HepG2 (cell line): ENCODE data around the gene MAP3K14. TPM values are rescaled to one million over a fixed set of nuclear protein-coding genes. Genes with fewer than 3 reads are reported as not detected.

Experiments
- ATF7-NPFF ChIP-seq: sonication (generic); formaldehyde crosslinking; IDR thresholded peaks from 2 replicates; pipeline ENCODE4 v1.8.1; 2023; ENCODE audit warnings: mild to moderate bottlenecking, low read depth, missing genetic modification reagents, moderate library complexity
- GABPB1 ChIP-seq: IDR thresholded peaks from 2 replicates; pipeline ENCODE4 v1.6.1; 2016; ENCODE audit warnings: mild to moderate bottlenecking, missing genetic modification reagents, moderate library complexity, missing compliant biosample characterization
- GFI1 ChIP-seq: sonication (generic); formaldehyde crosslinking; IDR thresholded peaks from 2 replicates; pipeline ENCODE4 v1.5.0; 2020; ENCODE audit warnings: missing genetic modification reagents, mild to moderate bottlenecking, borderline replicate concordance
- PITX1 ChIP-seq: sonication (generic); formaldehyde crosslinking; IDR thresholded peaks from 2 replicates; pipeline ENCODE4 v1.5.1; 2020; ENCODE audit warnings: mild to moderate bottlenecking, missing genetic modification reagents
- SMAD1 ChIP-seq: sonication (generic); formaldehyde crosslinking; IDR thresholded peaks from 2 replicates; pipeline ENCODE4 v1.4.0; 2020; ENCODE audit warnings: missing genetic modification reagents, low read depth, mild to moderate bottlenecking, borderline replicate concordance
- SP1 ChIP-seq, 2 experiments: fragments of 450-650 bp in 1 of 2; sonication (generic) in 1 of 2; formaldehyde crosslinking in 1 of 2; IDR thresholded peaks; 2 replicates each; pipeline versions ENCODE4 v1.4.0 to v1.6.1; 2016 to 2020; ENCODE audit warnings: missing genetic modification reagents in 1 of 2
- TRIM24 ChIP-seq: sonication (generic); formaldehyde crosslinking; IDR thresholded peaks from 2 replicates; pipeline ENCODE4 v1.8.0; 2022; ENCODE audit warnings: mild to moderate bottlenecking, missing genetic modification reagents
- ZBTB7B ChIP-seq: sonication (generic); formaldehyde crosslinking; IDR thresholded peaks from 2 replicates; pipeline ENCODE4 v1.4.0; 2020; ENCODE audit warnings: missing genetic modification reagents
- ZC3H13 ChIP-seq: sonication (generic); formaldehyde crosslinking; IDR thresholded peaks from 2 replicates; pipeline ENCODE4 v1.8.1; 2023; ENCODE audit warnings: mild to moderate bottlenecking, missing genetic modification reagents, moderate library complexity
- ZNF317 ChIP-seq: sonication (generic); formaldehyde crosslinking; IDR thresholded peaks from 2 replicates; pipeline ENCODE4 v1.5.0; 2020; ENCODE audit warnings: mild to moderate bottlenecking, missing genetic modification reagents
- ZNF446 ChIP-seq: sonication (generic); formaldehyde crosslinking; IDR thresholded peaks from 2 replicates; pipeline ENCODE4 v1.5.0; 2020; ENCODE audit warnings: mild to moderate bottlenecking, missing genetic modification reagents
- ZNF501 ChIP-seq: sonication (generic); formaldehyde crosslinking; IDR thresholded peaks from 2 replicates; pipeline ENCODE4 v1.5.1; 2020; ENCODE audit warnings: mild to moderate bottlenecking, moderate library complexity, missing genetic modification reagents
- polyA plus RNA-seq, 8 experiments: library from polyadenylated mRNA; depleted of rRNA in 3 of 8; stranded (reverse) in 7 of 8; unstranded in 1 of 8; fragments of >200 nt; fragmentation: Illumina TruSeq in 4 of 8; extraction: Trizol in 4 of 8; gene quantifications; 2 replicates each; pipeline versions ENCODE4 v1.2.1 to v1.2.3, GENCODE V29; 2011 to 2016; ENCODE audit warnings: low read depth in 4 of 8, missing spikeins in 1 of 8, mixed read lengths in 1 of 8; ENCODE audit not compliant: insufficient read depth in 1 of 8
- total RNA-seq, 5 experiments: library from RNA; depleted of rRNA; stranded (reverse); fragments of >200 nt; fragmentation: Illumina TruSeq; extraction: Trizol; gene quantifications; 2 replicates each; pipeline ENCODE4 v1.2.3, GENCODE V29; 2016; ENCODE audit warnings: low read depth in 1 of 5
- TF ChIP-seq, protein P1 (sequence below): sonication (generic); formaldehyde crosslinking; IDR thresholded peaks from 2 replicates; pipeline ENCODE4 v1.9.0; 2021; ENCODE audit warnings: missing genetic modification reagents, borderline replicate concordance
- TF ChIP-seq, protein P2 (sequence below): sonication (generic); formaldehyde crosslinking; IDR thresholded peaks from 2 replicates; pipeline ENCODE4 v1.8.1; 2023; ENCODE audit warnings: mild to moderate bottlenecking, missing genetic modification reagents, borderline replicate concordance
- TF ChIP-seq, protein P3 (sequence below), 2 experiments: fragments of 450-650 bp in 1 of 2; sonication (generic) in 1 of 2; formaldehyde crosslinking; IDR thresholded peaks; 2 replicates each; pipeline versions ENCODE4 v1.5.0 to v1.8.0; 2020 to 2022; ENCODE audit warnings: mild to moderate bottlenecking in 1 of 2, missing genetic modification reagents in 1 of 2
- TF ChIP-seq, protein P4 (sequence below): sonication (generic); formaldehyde crosslinking; IDR thresholded peaks from 2 replicates; pipeline ENCODE4 v1.5.0; 2020; ENCODE audit warnings: missing genetic modification reagents
- TF ChIP-seq, protein P5 (sequence below): sonication (generic); formaldehyde crosslinking; IDR thresholded peaks from 2 replicates; pipeline ENCODE4 v1.4.0; 2020; ENCODE audit warnings: missing genetic modification reagents

Gene MAP3K14
- total and polyA plus RNA-seq, 2 of the 13 experiments (the other 11 are each of a cell fraction or from before 2014, with no cell fraction given), result 2.6 TPM

DNA sequence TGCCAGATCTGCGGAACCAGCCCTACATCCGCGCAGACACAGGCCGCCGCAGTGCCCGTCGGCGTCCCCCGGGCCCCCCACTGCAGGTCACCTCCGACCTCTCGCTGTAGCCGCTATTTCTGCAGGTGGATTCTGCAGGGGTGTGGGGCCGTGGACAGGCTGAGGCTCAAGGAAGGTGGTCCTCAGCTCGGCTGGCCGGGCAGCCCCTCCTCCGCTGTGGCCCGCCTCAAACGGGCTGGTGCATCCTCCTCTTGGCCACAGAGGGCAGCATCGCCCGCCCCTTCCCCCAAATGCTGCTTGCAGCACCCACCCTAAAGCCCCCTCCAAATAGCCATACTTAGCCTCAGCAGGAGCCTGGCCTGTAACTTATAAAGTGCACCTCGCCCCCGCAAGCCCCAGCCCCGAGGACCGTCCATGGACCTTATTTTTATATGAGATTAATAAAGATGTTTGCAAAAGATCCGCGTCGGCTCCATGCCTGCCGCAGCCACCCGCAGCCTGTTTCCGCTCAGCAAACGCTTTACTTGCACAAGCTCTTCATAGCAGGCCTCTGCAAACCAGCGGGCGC, 69.9 kb downstream of the MAP3K14 start (continued):
- TF ChIP-seq, protein P1, sequence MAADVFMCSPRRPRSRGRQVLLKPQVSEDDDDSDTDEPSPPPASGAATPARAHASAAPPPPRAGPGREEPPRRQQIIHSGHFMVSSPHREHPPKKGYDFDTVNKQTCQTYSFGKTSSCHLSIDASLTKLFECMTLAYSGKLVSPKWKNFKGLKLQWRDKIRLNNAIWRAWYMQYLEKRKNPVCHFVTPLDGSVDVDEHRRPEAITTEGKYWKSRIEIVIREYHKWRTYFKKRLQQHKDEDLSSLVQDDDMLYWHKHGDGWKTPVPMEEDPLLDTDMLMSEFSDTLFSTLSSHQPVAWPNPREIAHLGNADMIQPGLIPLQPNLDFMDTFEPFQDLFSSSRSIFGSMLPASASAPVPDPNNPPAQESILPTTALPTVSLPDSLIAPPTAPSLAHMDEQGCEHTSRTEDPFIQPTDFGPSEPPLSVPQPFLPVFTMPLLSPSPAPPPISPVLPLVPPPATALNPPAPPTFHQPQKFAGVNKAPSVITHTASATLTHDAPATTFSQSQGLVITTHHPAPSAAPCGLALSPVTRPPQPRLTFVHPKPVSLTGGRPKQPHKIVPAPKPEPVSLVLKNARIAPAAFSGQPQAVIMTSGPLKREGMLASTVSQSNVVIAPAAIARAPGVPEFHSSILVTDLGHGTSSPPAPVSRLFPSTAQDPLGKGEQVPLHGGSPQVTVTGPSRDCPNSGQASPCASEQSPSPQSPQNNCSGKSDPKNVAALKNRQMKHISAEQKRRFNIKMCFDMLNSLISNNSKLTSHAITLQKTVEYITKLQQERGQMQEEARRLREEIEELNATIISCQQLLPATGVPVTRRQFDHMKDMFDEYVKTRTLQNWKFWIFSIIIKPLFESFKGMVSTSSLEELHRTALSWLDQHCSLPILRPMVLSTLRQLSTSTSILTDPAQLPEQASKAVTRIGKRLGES (CRISPR knock-in tag), result no peak
- TF ChIP-seq SMAD1 (CRISPR knock-in tag) (0 out of 2 replicates have a peak, but pooled peaks have one; percentile 27), ZNF501 (CRISPR knock-in tag) (peak; percentile 59; the same call in 1 of the 2 replicates), ATF7-NPFF (CRISPR knock-in tag) (no peak), SP1 (IDR thresholded peaks at IDR 0.05) (no peak), SP1 (CRISPR knock-in tag; IDR thresholded peaks at IDR 0.05) (no peak), PITX1 (no peak), GFI1 (CRISPR knock-in tag) (0 out of 2 replicates have a peak, but pooled peaks have one; percentile 15), GABPB1 (CRISPR knock-in tag) (no peak), ZNF317 (no peak), ZNF446 (CRISPR knock-in tag) (no peak; the same call in 1 of the 2 replicates), ZBTB7B (CRISPR knock-in tag) (0 out of 2 replicates have a peak, but pooled peaks have one; percentile 44), ZC3H13 (CRISPR knock-in tag) (peak; percentile 72; the same call in 1 of the 2 replicates), TRIM24 (CRISPR knock-in tag) (no peak)
- TF ChIP-seq, protein P2, sequence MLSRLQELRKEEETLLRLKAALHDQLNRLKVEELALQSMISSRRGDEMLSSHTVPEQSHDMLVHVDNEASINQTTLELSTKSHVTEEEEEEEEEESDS (CRISPR knock-in tag), result no peak
- TF ChIP-seq, protein P3, sequence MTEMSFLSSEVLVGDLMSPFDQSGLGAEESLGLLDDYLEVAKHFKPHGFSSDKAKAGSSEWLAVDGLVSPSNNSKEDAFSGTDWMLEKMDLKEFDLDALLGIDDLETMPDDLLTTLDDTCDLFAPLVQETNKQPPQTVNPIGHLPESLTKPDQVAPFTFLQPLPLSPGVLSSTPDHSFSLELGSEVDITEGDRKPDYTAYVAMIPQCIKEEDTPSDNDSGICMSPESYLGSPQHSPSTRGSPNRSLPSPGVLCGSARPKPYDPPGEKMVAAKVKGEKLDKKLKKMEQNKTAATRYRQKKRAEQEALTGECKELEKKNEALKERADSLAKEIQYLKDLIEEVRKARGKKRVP (CRISPR knock-in tag; IDR thresholded peaks at IDR 0.05), result no peak
- TF ChIP-seq, protein P4, sequence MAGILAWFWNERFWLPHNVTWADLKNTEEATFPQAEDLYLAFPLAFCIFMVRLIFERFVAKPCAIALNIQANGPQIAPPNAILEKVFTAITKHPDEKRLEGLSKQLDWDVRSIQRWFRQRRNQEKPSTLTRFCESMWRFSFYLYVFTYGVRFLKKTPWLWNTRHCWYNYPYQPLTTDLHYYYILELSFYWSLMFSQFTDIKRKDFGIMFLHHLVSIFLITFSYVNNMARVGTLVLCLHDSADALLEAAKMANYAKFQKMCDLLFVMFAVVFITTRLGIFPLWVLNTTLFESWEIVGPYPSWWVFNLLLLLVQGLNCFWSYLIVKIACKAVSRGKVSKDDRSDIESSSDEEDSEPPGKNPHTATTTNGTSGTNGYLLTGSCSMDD, result no peak
- TF ChIP-seq, protein P5, sequence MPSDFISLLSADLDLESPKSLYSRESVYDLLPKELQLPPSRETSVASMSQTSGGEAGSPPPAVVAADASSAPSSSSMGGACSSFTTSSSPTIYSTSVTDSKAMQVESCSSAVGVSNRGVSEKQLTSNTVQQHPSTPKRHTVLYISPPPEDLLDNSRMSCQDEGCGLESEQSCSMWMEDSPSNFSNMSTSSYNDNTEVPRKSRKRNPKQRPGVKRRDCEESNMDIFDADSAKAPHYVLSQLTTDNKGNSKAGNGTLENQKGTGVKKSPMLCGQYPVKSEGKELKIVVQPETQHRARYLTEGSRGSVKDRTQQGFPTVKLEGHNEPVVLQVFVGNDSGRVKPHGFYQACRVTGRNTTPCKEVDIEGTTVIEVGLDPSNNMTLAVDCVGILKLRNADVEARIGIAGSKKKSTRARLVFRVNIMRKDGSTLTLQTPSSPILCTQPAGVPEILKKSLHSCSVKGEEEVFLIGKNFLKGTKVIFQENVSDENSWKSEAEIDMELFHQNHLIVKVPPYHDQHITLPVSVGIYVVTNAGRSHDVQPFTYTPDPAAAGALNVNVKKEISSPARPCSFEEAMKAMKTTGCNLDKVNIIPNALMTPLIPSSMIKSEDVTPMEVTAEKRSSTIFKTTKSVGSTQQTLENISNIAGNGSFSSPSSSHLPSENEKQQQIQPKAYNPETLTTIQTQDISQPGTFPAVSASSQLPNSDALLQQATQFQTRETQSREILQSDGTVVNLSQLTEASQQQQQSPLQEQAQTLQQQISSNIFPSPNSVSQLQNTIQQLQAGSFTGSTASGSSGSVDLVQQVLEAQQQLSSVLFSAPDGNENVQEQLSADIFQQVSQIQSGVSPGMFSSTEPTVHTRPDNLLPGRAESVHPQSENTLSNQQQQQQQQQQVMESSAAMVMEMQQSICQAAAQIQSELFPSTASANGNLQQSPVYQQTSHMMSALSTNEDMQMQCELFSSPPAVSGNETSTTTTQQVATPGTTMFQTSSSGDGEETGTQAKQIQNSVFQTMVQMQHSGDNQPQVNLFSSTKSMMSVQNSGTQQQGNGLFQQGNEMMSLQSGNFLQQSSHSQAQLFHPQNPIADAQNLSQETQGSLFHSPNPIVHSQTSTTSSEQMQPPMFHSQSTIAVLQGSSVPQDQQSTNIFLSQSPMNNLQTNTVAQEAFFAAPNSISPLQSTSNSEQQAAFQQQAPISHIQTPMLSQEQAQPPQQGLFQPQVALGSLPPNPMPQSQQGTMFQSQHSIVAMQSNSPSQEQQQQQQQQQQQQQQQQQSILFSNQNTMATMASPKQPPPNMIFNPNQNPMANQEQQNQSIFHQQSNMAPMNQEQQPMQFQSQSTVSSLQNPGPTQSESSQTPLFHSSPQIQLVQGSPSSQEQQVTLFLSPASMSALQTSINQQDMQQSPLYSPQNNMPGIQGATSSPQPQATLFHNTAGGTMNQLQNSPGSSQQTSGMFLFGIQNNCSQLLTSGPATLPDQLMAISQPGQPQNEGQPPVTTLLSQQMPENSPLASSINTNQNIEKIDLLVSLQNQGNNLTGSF (CRISPR knock-in tag), result no peak
